NAMALWA (cell line): ENCODE results near the gene SEMA3G.

Source experiments
- DNase-seq: peaks from one replicate; pipeline ENCODE4 v3.0.0-alpha.2; 2015; ENCODE audit warnings: low spot score

The SEMA3G gene

GRCh38 chr3:52453496-52454249 lies 8.8 kb upstream of the SEMA3G start, which contains the start of gene TNNC1:
TNNC1 (minus strand) TSS chr3:52454041; CDS start chr3:52454015, 26 bp downstream.
- no peak for DNase-seq

GRCh38 chr3:52452570-52453221 lies 7.8 kb upstream of the SEMA3G start:
- DNase-seq: no peak

- no peak for DNase-seq
These were observed 7.2 kb upstream of the SEMA3G start for GRCh38 chr3:52452126-52452525.

GRCh38 chr3:52451237-52452083 lies 6.6 kb upstream of the SEMA3G start:
- no peak for DNase-seq

- DNase-seq: no peak
These were observed 5.8 kb upstream of the SEMA3G start for GRCh38 chr3:52450489-52451236.

GRCh38 chr3:52447512-52448355 lies 2.8 kb upstream of the SEMA3G start:
- DNase-seq: no peak

GRCh38 chr3:52446631-52447511 lies 2.0 kb upstream of the SEMA3G start:
- peak; percentile 80 for DNase-seq

GRCh38 chr3:52446042-52446441 lies 1.1 kb upstream of the SEMA3G start:
- DNase-seq: no peak

GRCh38 chr3:52443791-52444687 lies 864 bp downstream of the SEMA3G start:
- no peak for DNase-seq

- no peak for DNase-seq
These were observed 1.7 kb downstream of the SEMA3G start for GRCh38 chr3:52443268-52443610.

GRCh38 chr3:52442409-52443267 lies 2.3 kb downstream of the SEMA3G start:
- DNase-seq: no peak

GRCh38 chr3:52441772-52442332 lies 3.1 kb downstream of the SEMA3G start:
- no peak for DNase-seq

- DNase-seq: no peak
These were observed 3.7 kb downstream of the SEMA3G start for GRCh38 chr3:52441091-52441771.

- no peak for DNase-seq
These were observed 4.2 kb downstream of the SEMA3G start for GRCh38 chr3:52440671-52441070.

- no peak for DNase-seq
These were observed 4.7 kb downstream of the SEMA3G start for GRCh38 chr3:52440249-52440551.

- DNase-seq: no peak
These were observed 5.3 kb downstream of the SEMA3G start for GRCh38 chr3:52439426-52440248.
